Liver (tissue), 3 donors: ENCODE data around the gene GJB1.

ENCODE experiments used
- RAD21 ChIP-seq, 2 donors: IDR thresholded peaks; 2 replicates each; pipeline ENCODE4 v1.6.1; 2016; ENCODE audit warnings: antibody characterized with exemption in 2 of 2, mild to moderate bottlenecking in 2 of 2
- YY1 ChIP-seq: IDR thresholded peaks from 2 replicates; pipeline ENCODE4 v1.6.1; 2016; ENCODE audit warnings: antibody characterized with exemption, mild to moderate bottlenecking
- TF ChIP-seq, protein P1 (sequence below): fragments of 150-350 bp; IDR thresholded peaks from 2 replicates; pipeline ENCODE4 v1.5.1; 2017; ENCODE audit warnings: improper control_type of control experiment, low read depth, low read length; ENCODE audit not compliant: missing input control
- TF ChIP-seq, protein P2 (sequence below): IDR thresholded peaks from 2 replicates; pipeline ENCODE4 v1.6.1; 2016; ENCODE audit warnings: antibody characterized with exemption
- TF ChIP-seq, protein P3 (sequence below): IDR thresholded peaks from 2 replicates; pipeline ENCODE4 v1.6.1; 2016; ENCODE audit warnings: antibody characterized with exemption
- donor health status: healthy.
- donor health status: healthy.

DNA sequence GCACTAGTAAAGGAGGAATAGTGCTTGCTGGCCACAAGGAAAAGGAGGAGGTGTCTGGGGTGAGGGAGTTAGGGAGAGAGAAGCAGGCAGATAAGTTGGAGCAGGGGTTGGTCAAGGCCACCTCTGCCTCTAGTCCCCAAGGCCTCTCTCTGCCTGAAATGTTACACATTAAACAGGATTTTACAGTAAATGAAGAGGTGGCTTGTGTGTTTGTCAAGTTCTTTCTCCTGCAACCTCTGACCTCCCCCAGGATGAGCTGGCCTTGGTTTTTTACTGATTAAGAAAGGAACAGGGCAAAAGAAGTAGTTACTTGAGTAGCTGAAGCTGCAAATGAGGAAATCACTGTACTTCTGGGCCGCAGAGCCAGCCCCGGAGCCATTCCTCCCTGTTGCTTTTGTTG lies 2.0 kb downstream of the GJB1 start:
- TF ChIP-seq, protein P1, sequence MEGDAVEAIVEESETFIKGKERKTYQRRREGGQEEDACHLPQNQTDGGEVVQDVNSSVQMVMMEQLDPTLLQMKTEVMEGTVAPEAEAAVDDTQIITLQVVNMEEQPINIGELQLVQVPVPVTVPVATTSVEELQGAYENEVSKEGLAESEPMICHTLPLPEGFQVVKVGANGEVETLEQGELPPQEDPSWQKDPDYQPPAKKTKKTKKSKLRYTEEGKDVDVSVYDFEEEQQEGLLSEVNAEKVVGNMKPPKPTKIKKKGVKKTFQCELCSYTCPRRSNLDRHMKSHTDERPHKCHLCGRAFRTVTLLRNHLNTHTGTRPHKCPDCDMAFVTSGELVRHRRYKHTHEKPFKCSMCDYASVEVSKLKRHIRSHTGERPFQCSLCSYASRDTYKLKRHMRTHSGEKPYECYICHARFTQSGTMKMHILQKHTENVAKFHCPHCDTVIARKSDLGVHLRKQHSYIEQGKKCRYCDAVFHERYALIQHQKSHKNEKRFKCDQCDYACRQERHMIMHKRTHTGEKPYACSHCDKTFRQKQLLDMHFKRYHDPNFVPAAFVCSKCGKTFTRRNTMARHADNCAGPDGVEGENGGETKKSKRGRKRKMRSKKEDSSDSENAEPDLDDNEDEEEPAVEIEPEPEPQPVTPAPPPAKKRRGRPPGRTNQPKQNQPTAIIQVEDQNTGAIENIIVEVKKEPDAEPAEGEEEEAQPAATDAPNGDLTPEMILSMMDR, result no peak
- no peak for TF ChIP-seq YY1
- TF ChIP-seq, protein P2, sequence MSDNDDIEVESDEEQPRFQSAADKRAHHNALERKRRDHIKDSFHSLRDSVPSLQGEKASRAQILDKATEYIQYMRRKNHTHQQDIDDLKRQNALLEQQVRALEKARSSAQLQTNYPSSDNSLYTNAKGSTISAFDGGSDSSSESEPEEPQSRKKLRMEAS, result no peak
- TF ChIP-seq RAD21 (IDR thresholded peaks at IDR 0.05), result no peak
- TF ChIP-seq, protein P3, sequence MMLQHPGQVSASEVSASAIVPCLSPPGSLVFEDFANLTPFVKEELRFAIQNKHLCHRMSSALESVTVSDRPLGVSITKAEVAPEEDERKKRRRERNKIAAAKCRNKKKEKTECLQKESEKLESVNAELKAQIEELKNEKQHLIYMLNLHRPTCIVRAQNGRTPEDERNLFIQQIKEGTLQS, result no peak
